T-helper 2 cell (primary cell): ENCODE measurements around the gene MESP2.

Source experiments
- DNase-seq, 5 experiments: peaks; one replicate each; pipeline versions ENCODE4 v3.0.0 to v3.0.0-alpha.2; 2012 to 2022

The MESP2 gene

GRCh38 chr15:89802231-89802928, 26.2 kb downstream of the MESP2 start:
- DNase-seq: no peak

GRCh38 chr15:89802986-89803824, 27.1 kb downstream of the MESP2 start:
- no peak for DNase-seq

GRCh38 chr15:89803941-89804800, 28.0 kb downstream of the MESP2 start:
- no peak for DNase-seq

GRCh38 chr15:89805241-89806209, 29.4 kb downstream of the MESP2 start:
- DNase-seq: no peak

- DNase-seq: no peak
These were observed 30.1 kb downstream of the MESP2 start for GRCh38 chr15:89806210-89806558.

- no peak for DNase-seq
These were observed 30.7 kb downstream of the MESP2 start for GRCh38 chr15:89806559-89807550.

- no peak for DNase-seq
These were observed 31.6 kb downstream of the MESP2 start for GRCh38 chr15:89807689-89808088.

- no peak for DNase-seq
These were observed 32.2 kb downstream of the MESP2 start for GRCh38 chr15:89808160-89808870.

- DNase-seq: no peak
These were observed 33.1 kb downstream of the MESP2 start for GRCh38 chr15:89809093-89809786.

GRCh38 chr15:89809787-89810148, 33.6 kb downstream of the MESP2 start:
- no peak for DNase-seq

- DNase-seq: no peak
These were observed 34.7 kb downstream of the MESP2 start for GRCh38 chr15:89810837-89811236.

GRCh38 chr15:89812011-89812846, 36.1 kb downstream of the MESP2 start:
- no peak for DNase-seq

- no peak for DNase-seq
These were observed 36.8 kb downstream of the MESP2 start for GRCh38 chr15:89812847-89813320.

- DNase-seq: no peak
These were observed 37.4 kb downstream of the MESP2 start for GRCh38 chr15:89813381-89814111.

GRCh38 chr15:89814112-89814742, 38.1 kb downstream of the MESP2 start:
- DNase-seq: no peak

- no peak for DNase-seq
These were observed 39.6 kb downstream of the MESP2 start for GRCh38 chr15:89815769-89816168.

- no peak for DNase-seq
These were observed 41.7 kb downstream of the MESP2 start for GRCh38 chr15:89817701-89818280.
